Liver (tissue), 9 donors: Measurements from ENCODE around the gene PVALEF. TPM values are rescaled to one million over a fixed set of nuclear protein-coding genes. Genes with fewer than 3 reads are reported as not detected.

ENCODE experiments used
- DNase-seq: peaks from one replicate; pipeline ENCODE4 v3.0.0-alpha.2; 2017; ENCODE audit warnings: low spot score
- H3K27ac ChIP-seq, 2 donors: one replicate each; pipeline ENCODE4 v1.7.0; 2013; ENCODE audit warnings: inconsistent platforms in 2 of 2, low read length in 2 of 2, control low read depth in 1 of 2, low read depth in 1 of 2, mild to moderate bottlenecking in 1 of 2
- H3K27me3 ChIP-seq, 4 donors: one replicate each; pipeline versions ENCODE4 v1.6.1 to v1.7.0; 2013; ENCODE audit warnings: low read length in 3 of 4, inconsistent platforms in 1 of 4, mild to moderate bottlenecking in 1 of 4, moderate library complexity in 1 of 4; ENCODE audit not compliant: control insufficient read depth in 4 of 4, insufficient read depth in 4 of 4
- H3K36me3 ChIP-seq, 4 donors: one replicate each; pipeline versions ENCODE4 v1.6.1 to v1.7.0; 2013; ENCODE audit warnings: low read length in 3 of 4, mild to moderate bottlenecking in 3 of 4, low read depth in 1 of 4, moderate library complexity in 1 of 4; ENCODE audit not compliant: control insufficient read depth in 4 of 4, insufficient read depth in 3 of 4
- H3K4me1 ChIP-seq, 4 donors: one replicate each; pipeline versions ENCODE4 v1.6.1 to v1.7.0; 2013; ENCODE audit warnings: low read length in 3 of 4, mild to moderate bottlenecking in 3 of 4, moderate library complexity in 1 of 4; ENCODE audit not compliant: control insufficient read depth in 4 of 4, insufficient read depth in 4 of 4
- H3K4me3 ChIP-seq, 3 donors: one replicate each; pipeline versions ENCODE4 v1.6.1 to v1.7.0; 2013; ENCODE audit warnings: low read length in 3 of 3, control low read depth in 1 of 3, low read depth in 1 of 3, mild to moderate bottlenecking in 1 of 3
- H3K9ac ChIP-seq, 2 donors: one replicate each; pipeline ENCODE4 v1.7.0; 2013; ENCODE audit warnings: low read length in 2 of 2, mild to moderate bottlenecking in 2 of 2, moderate library complexity in 2 of 2, control low read depth in 1 of 2, low read depth in 1 of 2
- H3K9me3 ChIP-seq, 4 donors: one replicate each; pipeline versions ENCODE4 v1.6.1 to v1.7.0; 2013; ENCODE audit warnings: low read length in 3 of 4; ENCODE audit not compliant: control insufficient read depth in 4 of 4
- EGR1 ChIP-seq, 2 donors: IDR thresholded peaks; 2 replicates each; pipeline ENCODE4 v1.6.1; 2016 to 2018; ENCODE audit warnings: antibody characterized with exemption in 2 of 2, low read depth in 2 of 2
- FOXA1 ChIP-seq: IDR thresholded peaks from 2 replicates; pipeline ENCODE4 v1.6.1; 2016; ENCODE audit warnings: antibody characterized with exemption
- FOXA2 ChIP-seq: IDR thresholded peaks from 2 replicates; pipeline ENCODE4 v1.6.1; 2016; ENCODE audit warnings: antibody characterized with exemption
- GABPA ChIP-seq, 2 donors: IDR thresholded peaks in 1 of 2; conservative IDR thresholded peaks in 1 of 2; 2 replicates each; pipeline ENCODE4 v1.6.1; 2016; ENCODE audit warnings: antibody characterized with exemption in 2 of 2, mild to moderate bottlenecking in 1 of 2, moderate library complexity in 1 of 2
- HNF4A ChIP-seq, 2 donors: conservative IDR thresholded peaks; 2 replicates each; pipeline ENCODE4 v1.6.1; 2016; ENCODE audit warnings: antibody characterized with exemption in 2 of 2, mild to moderate bottlenecking in 2 of 2
- HNF4G ChIP-seq: IDR thresholded peaks from 2 replicates; pipeline ENCODE4 v1.6.1; 2016; ENCODE audit warnings: antibody characterized with exemption
- JUND ChIP-seq, 2 donors: IDR thresholded peaks; 2 replicates each; pipeline ENCODE4 v1.6.1; 2016; ENCODE audit warnings: antibody characterized with exemption in 2 of 2
- NR2F2 ChIP-seq: IDR thresholded peaks from 2 replicates; pipeline ENCODE4 v1.6.1; 2016; ENCODE audit warnings: antibody characterized with exemption
- RAD21 ChIP-seq, 2 donors: IDR thresholded peaks; 2 replicates each; pipeline ENCODE4 v1.6.1; 2016; ENCODE audit warnings: antibody characterized with exemption in 2 of 2, mild to moderate bottlenecking in 2 of 2
- RXRA ChIP-seq, 2 donors: IDR thresholded peaks; 2 replicates each; pipeline ENCODE4 v1.6.1; 2017 to 2018; ENCODE audit warnings: antibody characterized with exemption in 2 of 2, mild to moderate bottlenecking in 1 of 2
- TAF1 ChIP-seq: conservative IDR thresholded peaks from 2 replicates; pipeline ENCODE4 v1.6.1; 2016; ENCODE audit warnings: antibody characterized with exemption, mild to moderate bottlenecking
- WGBS: extraction: QIAGEN DNeasy Blood & Tissue Kit; methylation state at CpG from one replicate; pipeline ENCODE4 v1.1.7; 2013; 5-methylcytosine and 5-hydroxymethylcytosine counted together
- polyA plus RNA-seq, 2 donors: library from polyadenylated mRNA; stranded (reverse) in 1 of 2; unstranded in 1 of 2; fragments of 200-250 nt in 1 of 2; fragments of >200 nt in 1 of 2; fragmentation: Nextera tagmentation in 1 of 2; extraction: Ambion mirVana in 1 of 2; gene quantifications; one replicate each; pipeline versions ENCODE4 v1.2.1 to v1.2.3, GENCODE V29; 2013 to 2015
- total RNA-seq, 2 donors: library from RNA; depleted of rRNA; stranded (reverse); fragments of >200 nt; gene quantifications; one replicate each; pipeline ENCODE4 v1.2.3, GENCODE V29; 2014
- TF ChIP-seq, protein P1 (sequence below): fragments of 150-350 bp; IDR thresholded peaks from 2 replicates; pipeline ENCODE4 v1.5.1; 2017; ENCODE audit warnings: improper control_type of control experiment, low read depth, low read length; ENCODE audit not compliant: missing input control
- TF ChIP-seq, protein P2 (sequence below): IDR thresholded peaks from 2 replicates; pipeline ENCODE4 v1.6.1; 2016; ENCODE audit warnings: antibody characterized with exemption
- TF ChIP-seq, protein P3 (sequence below): IDR thresholded peaks from 2 replicates; pipeline ENCODE4 v1.6.1; 2016; ENCODE audit warnings: antibody characterized with exemption
- TF ChIP-seq, protein P4 (sequence below): IDR thresholded peaks from 2 replicates; pipeline ENCODE4 v1.6.1; 2016; ENCODE audit warnings: antibody characterized with exemption
- TF ChIP-seq, protein P5 (sequence below): IDR thresholded peaks from 2 replicates; pipeline ENCODE4 v1.6.1; 2016; ENCODE audit warnings: antibody characterized with exemption, mild to moderate bottlenecking
- donor health status: healthy.
- donor health status: healthy.
- donor health status: healthy.
- donor health status: healthy.
- donor health status: healthy.

PVALEF gene
- total and polyA plus RNA-seq, 4 donors = not detected

DNA sequence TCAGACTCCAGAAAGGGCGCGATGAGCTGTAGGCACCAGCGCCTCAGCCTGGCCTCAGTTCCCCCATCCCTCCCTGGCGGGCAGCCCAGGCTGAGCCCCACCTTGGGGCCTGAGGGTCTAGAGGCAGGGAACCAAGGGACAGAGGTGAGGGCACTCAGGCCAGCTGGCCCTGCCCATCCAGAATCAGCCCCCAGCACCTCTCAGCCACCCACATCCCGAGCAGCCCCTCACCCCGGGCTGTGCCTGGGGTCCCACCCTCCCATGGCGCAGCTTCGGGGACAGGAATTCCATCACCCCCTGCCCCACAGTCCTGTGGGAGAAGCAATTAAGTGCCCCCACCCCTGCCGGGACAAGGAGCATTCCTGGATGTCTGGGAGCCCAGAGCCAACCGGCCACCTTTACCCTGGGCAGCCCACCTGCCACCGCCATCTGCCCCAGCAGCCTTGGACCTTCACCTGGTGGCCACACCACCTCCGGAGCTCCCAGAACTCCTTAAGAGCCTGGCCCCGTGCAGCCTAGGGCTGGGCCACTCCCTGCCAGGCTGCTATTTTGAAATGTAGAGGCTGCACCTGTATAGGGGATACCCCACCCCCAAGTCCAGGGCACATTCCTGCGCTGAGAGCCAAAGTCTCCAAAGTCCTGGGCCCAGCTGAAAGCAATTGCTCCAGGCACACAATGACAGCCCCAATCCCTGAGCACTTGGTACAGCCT lies 33.7 kb upstream of the PVALEF start:
- 92% methylated on average over 14 of the region's 14 CpGs for WGBS
- Histone ChIP-seq H3K36me3 (no peaks in the 10 kb centered on the region), H3K9ac (no peak overlapping the region), H3K9me3 (no peaks in the 10 kb centered on the region), H3K4me3 (no peak overlapping the region), H3K4me1 (peaks cover 0 to 7% (median 0%) of the 10 kb centered on the region in 4 donors), H3K27ac (no peak overlapping the region), H3K27me3 (no peaks in the 10 kb centered on the region)
- DNase-seq = no peak
- TF ChIP-seq JUND (IDR thresholded peaks at IDR 0.05) = no peak
- TF ChIP-seq, protein P1, sequence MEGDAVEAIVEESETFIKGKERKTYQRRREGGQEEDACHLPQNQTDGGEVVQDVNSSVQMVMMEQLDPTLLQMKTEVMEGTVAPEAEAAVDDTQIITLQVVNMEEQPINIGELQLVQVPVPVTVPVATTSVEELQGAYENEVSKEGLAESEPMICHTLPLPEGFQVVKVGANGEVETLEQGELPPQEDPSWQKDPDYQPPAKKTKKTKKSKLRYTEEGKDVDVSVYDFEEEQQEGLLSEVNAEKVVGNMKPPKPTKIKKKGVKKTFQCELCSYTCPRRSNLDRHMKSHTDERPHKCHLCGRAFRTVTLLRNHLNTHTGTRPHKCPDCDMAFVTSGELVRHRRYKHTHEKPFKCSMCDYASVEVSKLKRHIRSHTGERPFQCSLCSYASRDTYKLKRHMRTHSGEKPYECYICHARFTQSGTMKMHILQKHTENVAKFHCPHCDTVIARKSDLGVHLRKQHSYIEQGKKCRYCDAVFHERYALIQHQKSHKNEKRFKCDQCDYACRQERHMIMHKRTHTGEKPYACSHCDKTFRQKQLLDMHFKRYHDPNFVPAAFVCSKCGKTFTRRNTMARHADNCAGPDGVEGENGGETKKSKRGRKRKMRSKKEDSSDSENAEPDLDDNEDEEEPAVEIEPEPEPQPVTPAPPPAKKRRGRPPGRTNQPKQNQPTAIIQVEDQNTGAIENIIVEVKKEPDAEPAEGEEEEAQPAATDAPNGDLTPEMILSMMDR = no peak
- TF ChIP-seq, protein P2, sequence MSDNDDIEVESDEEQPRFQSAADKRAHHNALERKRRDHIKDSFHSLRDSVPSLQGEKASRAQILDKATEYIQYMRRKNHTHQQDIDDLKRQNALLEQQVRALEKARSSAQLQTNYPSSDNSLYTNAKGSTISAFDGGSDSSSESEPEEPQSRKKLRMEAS = no peak
- no peak for TF ChIP-seq HNF4G
- no peak for TF ChIP-seq FOXA1
- TF ChIP-seq EGR1 (IDR thresholded peaks at IDR 0.05; ENCODE audit: low read depth in 2 of 2) = no peak
- no peak for TF ChIP-seq RXRA (IDR thresholded peaks at IDR 0.05)
- no peak for TF ChIP-seq RAD21 (IDR thresholded peaks at IDR 0.05)
- TF ChIP-seq HNF4A (conservative IDR thresholded peaks at IDR 0.05) = no peak
- no peak for TF ChIP-seq FOXA2
- TF ChIP-seq, protein P3, sequence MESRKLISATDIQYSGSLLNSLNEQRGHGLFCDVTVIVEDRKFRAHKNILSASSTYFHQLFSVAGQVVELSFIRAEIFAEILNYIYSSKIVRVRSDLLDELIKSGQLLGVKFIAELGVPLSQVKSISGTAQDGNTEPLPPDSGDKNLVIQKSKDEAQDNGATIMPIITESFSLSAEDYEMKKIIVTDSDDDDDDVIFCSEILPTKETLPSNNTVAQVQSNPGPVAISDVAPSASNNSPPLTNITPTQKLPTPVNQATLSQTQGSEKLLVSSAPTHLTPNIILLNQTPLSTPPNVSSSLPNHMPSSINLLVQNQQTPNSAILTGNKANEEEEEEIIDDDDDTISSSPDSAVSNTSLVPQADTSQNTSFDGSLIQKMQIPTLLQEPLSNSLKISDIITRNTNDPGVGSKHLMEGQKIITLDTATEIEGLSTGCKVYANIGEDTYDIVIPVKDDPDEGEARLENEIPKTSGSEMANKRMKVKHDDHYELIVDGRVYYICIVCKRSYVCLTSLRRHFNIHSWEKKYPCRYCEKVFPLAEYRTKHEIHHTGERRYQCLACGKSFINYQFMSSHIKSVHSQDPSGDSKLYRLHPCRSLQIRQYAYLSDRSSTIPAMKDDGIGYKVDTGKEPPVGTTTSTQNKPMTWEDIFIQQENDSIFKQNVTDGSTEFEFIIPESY = no peak
- TF ChIP-seq GABPA (IDR thresholded peaks at IDR 0.05 in 1 of 2, conservative IDR thresholded peaks at IDR 0.05 in 1 of 2) = no peak

DNA sequence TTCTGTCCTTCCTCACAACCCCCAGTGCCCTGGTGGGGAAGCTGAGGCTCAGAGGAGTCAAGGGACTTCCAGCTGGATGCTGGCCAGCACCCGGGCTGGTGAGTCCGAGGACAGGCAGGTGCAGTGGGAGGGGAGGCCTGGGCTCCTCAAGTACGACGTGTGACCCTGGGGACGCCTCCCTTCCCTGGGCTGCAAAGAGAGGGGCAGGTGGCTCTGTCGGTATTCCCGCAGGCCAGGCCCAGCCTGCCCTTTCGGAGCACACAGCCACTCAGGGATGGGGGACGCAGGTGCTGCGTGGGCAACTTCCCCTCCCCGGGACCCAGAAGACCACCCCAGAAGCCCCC lies 33.1 kb upstream of the PVALEF start:
- Histone ChIP-seq H3K9me3 (no peaks in the 10 kb centered on the region), H3K4me3 (no peak overlapping the region), H3K36me3 (no peaks in the 10 kb centered on the region), H3K27me3 (no peaks in the 10 kb centered on the region), H3K27ac (no peak overlapping the region), H3K4me1 (peaks cover 0 to 7% (median 0%) of the 10 kb centered on the region in 4 donors), H3K9ac (no peak overlapping the region)
- 67% methylated on average over 11 of the region's 11 CpGs for WGBS
- no peak for DNase-seq
- TF ChIP-seq HNF4A (conservative IDR thresholded peaks at IDR 0.05) (no peak), FOXA1 (no peak), NR2F2 (no peak), TAF1 (no peak), JUND (IDR thresholded peaks at IDR 0.05) (no peak), EGR1 (IDR thresholded peaks at IDR 0.05; ENCODE audit: low read depth in 2 of 2) (no peak), RXRA (IDR thresholded peaks at IDR 0.05) (no peak), HNF4G (no peak)
- TF ChIP-seq, protein P2 = no peak
- TF ChIP-seq, protein P1 = no peak
- TF ChIP-seq, protein P4, sequence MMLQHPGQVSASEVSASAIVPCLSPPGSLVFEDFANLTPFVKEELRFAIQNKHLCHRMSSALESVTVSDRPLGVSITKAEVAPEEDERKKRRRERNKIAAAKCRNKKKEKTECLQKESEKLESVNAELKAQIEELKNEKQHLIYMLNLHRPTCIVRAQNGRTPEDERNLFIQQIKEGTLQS = no peak
- TF ChIP-seq, protein P5, sequence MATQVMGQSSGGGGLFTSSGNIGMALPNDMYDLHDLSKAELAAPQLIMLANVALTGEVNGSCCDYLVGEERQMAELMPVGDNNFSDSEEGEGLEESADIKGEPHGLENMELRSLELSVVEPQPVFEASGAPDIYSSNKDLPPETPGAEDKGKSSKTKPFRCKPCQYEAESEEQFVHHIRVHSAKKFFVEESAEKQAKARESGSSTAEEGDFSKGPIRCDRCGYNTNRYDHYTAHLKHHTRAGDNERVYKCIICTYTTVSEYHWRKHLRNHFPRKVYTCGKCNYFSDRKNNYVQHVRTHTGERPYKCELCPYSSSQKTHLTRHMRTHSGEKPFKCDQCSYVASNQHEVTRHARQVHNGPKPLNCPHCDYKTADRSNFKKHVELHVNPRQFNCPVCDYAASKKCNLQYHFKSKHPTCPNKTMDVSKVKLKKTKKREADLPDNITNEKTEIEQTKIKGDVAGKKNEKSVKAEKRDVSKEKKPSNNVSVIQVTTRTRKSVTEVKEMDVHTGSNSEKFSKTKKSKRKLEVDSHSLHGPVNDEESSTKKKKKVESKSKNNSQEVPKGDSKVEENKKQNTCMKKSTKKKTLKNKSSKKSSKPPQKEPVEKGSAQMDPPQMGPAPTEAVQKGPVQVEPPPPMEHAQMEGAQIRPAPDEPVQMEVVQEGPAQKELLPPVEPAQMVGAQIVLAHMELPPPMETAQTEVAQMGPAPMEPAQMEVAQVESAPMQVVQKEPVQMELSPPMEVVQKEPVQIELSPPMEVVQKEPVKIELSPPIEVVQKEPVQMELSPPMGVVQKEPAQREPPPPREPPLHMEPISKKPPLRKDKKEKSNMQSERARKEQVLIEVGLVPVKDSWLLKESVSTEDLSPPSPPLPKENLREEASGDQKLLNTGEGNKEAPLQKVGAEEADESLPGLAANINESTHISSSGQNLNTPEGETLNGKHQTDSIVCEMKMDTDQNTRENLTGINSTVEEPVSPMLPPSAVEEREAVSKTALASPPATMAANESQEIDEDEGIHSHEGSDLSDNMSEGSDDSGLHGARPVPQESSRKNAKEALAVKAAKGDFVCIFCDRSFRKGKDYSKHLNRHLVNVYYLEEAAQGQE = no peak
- TF ChIP-seq, protein P3 = no peak
